Heart left ventricle (tissue), 16 donors: ENCODE measurements around the gene SPATC1L. TPM values are rescaled to one million over a fixed set of nuclear protein-coding genes. Genes with fewer than 3 reads are reported as not detected.

Source experiments
- ATAC-seq, 4 donors: fragments of 200-7000 bp; cut with Tn5 transposase; one replicate each; pipeline ENCODE4 v1.9.1; 2020 to 2022; ENCODE audit warnings: moderate library complexity in 4 of 4, mild to moderate bottlenecking in 3 of 4, moderate number of reproducible peaks in 1 of 4
- DNase-seq, 5 donors: peaks; one replicate each; pipeline ENCODE4 v3.0.0-alpha.2; 2020
- H3K27ac ChIP-seq, 12 donors: fragments of 200-600 bp; sonication (generic) in 4 of 12; one replicate each; pipeline versions ENCODE4 v1.5.0 to v1.8.0; 2016 to 2022; ENCODE audit warnings: mild to moderate bottlenecking in 2 of 12
- H3K27me3 ChIP-seq, 9 donors: fragments of 200-600 bp; sonication (generic) in 2 of 9; one replicate each; pipeline versions ENCODE4 v1.5.1 to v1.8.0; 2016 to 2022; ENCODE audit warnings: mild to moderate bottlenecking in 3 of 9
- H3K36me3 ChIP-seq, 9 donors: fragments of 200-600 bp; sonication (generic) in 2 of 9; one replicate each; pipeline versions ENCODE4 v1.5.0 to v1.8.0; 2018 to 2022; ENCODE audit warnings: mild to moderate bottlenecking in 2 of 9
- H3K4me1 ChIP-seq, 12 donors: fragments of 200-600 bp; sonication (generic) in 4 of 12; one replicate each; pipeline versions ENCODE4 v1.5.0 to v1.8.0; 2016 to 2022; ENCODE audit warnings: mild to moderate bottlenecking in 3 of 12
- H3K4me3 ChIP-seq, 12 donors: fragments of 200-600 bp; sonication (generic) in 4 of 12; one replicate each; pipeline versions ENCODE4 v1.5.0 to v1.8.0; 2017 to 2022; ENCODE audit warnings: mild to moderate bottlenecking in 9 of 12, moderate library complexity in 4 of 12
- H3K9me3 ChIP-seq, 12 donors: fragments of 200-600 bp; sonication (generic) in 4 of 12; one replicate each; pipeline versions ENCODE4 v1.5.0 to v1.8.0; 2016 to 2022; ENCODE audit warnings: mild to moderate bottlenecking in 1 of 12
- POLR2A ChIP-seq, 2 donors: fragments of 450-650 bp; IDR thresholded peaks; one replicate each; pipeline ENCODE4 v1.6.1; 2017; ENCODE audit warnings: antibody characterized with exemption in 2 of 2, mild to moderate bottlenecking in 2 of 2, moderate library complexity in 2 of 2
- WGBS, 4 donors: extraction: QIAGEN DNeasy Blood & Tissue Kit in 2 of 4; methylation state at CpG; one replicate each; pipeline versions ENCODE4 v1.1.5 to v1.1.7; 2013 to 2018; 5-methylcytosine and 5-hydroxymethylcytosine counted together
- intact Hi-C, 10 donors: fragments of 100-400 bp; cut with DNase I; formaldehyde crosslinking; loops; one replicate each; pipeline versions ENCODE4 v1.11.1 to v1.14.2; 2022
- polyA plus RNA-seq, 2 donors: library from polyadenylated mRNA; stranded (reverse); fragments of 200-250 nt; gene quantifications; one replicate each; pipeline ENCODE4 v1.2.3, GENCODE V29; 2013
- total RNA-seq, 9 donors: library from RNA; depleted of rRNA in 2 of 9; stranded (reverse); fragments of >200 nt in 2 of 9; fragmentation: NEBNext Ultra II Directional in 3 of 9; extraction: Animal tissue kit (Norgen Biotek cat#: 25700) in 3 of 9; gene quantifications; one replicate each; pipeline versions ENCODE4 v1.1.0 to v1.2.4, GENCODE V29; 2016 to 2023
- TF ChIP-seq, protein P1 (sequence below), 12 donors: fragments of 200-600 bp; sonication (generic) in 4 of 12; IDR thresholded peaks; one replicate each; pipeline versions ENCODE4 v1.5.0 to v1.8.0; 2018 to 2022; ENCODE audit warnings: antibody characterized with exemption in 12 of 12, mild to moderate bottlenecking in 5 of 12
- donor health status: ischemic (EF 13 %, LVEDD 7.1; RV severe dilation, severe dysfunction).
- donor health status: healthy with polysubstance abuse.
- donor health status: DM: no; HTN: yes; CAD: no.
- donor health status: DM: no; HTN: no; CAD: no.
- donor health status: ischemic (EF 25% LVEDD 6.9; RV normal size, moderate dysfunction).
- donor health status: ischemic (EF 25% LVEDD 5.7; RV mildly dilated, moderate dysfunction).
- donor health status: healthy.
- donor health status: DM: yes; HTN: yes; CAD: no.
- donor health status: ischemic (EF 35%, LVEDD 5.7; RV mildly dilated, moderate dysfunction).
- donor health status: nonischemic (EF 11% LVEDD 7.7; RV severe dilation, severe dysfunction).
- donor health status: DM: yes; HTN: yes; CAD: no.
- donor health status: PGD.
- donor health status: ischemic (EF 29% LVEDD 5.4; RV normal size, mild dysfunction).
- donor health status: nonischemic (EF 23%, LVEDD 6.1; RV moderate dilation, normal function).

The SPATC1L gene
- total and polyA plus RNA-seq, 11 donors, result 4.9 to 16.8 (median 10.6) TPM

DNA sequence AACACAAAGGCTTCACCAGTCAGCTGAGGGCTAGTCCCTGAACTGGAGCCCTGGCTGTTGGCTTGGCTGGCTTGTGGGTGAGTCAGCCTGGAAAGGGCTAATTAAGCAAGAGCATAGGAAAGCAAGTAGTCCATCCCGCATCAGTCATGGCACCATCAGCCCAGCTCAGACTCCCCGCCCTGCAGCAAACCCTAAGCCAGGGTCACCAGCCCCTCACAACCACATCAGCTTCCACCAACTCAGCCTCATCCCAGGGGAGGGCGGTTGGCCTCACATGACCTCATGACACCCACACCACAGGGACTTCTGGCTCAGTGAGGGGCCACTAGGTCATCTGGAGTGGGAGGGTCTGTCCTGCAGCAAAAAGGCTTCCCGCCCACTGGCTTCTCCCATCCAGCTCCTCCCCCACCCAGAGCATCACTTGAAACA is 7.0 kb upstream of the SPATC1L start:
- H3K27me3 ChIP-seq, result no peaks in the 10 kb centered on the region
- peaks cover 6 to 43% (median 20%) of the 10 kb centered on the region in 12 donors for H3K4me1 ChIP-seq
- no peak overlapping the region for H3K4me3 ChIP-seq
- DNase-seq (peak in 2 of 5 donors; percentile 62 to 66), ATAC-seq (peak in 2 of 4 donors; percentile 21 to 29)
- H3K9me3 ChIP-seq, result no peaks in the 10 kb centered on the region
- 78 to 97% (median 94%) methylated on average over 4 of the region's 4 CpGs for WGBS, 4 donors
- intact Hi-C loops, result no loop called here
- peaks cover 4 to 53% (median 41%) of the 10 kb centered on the region in 9 donors for H3K36me3 ChIP-seq
- peak overlapping the region in 4 of 12 donors; percentile 81 to 96 (median 90) for H3K27ac ChIP-seq
- no peak for TF ChIP-seq POLR2A (IDR thresholded peaks at IDR 0.05)
- TF ChIP-seq, protein P1, sequence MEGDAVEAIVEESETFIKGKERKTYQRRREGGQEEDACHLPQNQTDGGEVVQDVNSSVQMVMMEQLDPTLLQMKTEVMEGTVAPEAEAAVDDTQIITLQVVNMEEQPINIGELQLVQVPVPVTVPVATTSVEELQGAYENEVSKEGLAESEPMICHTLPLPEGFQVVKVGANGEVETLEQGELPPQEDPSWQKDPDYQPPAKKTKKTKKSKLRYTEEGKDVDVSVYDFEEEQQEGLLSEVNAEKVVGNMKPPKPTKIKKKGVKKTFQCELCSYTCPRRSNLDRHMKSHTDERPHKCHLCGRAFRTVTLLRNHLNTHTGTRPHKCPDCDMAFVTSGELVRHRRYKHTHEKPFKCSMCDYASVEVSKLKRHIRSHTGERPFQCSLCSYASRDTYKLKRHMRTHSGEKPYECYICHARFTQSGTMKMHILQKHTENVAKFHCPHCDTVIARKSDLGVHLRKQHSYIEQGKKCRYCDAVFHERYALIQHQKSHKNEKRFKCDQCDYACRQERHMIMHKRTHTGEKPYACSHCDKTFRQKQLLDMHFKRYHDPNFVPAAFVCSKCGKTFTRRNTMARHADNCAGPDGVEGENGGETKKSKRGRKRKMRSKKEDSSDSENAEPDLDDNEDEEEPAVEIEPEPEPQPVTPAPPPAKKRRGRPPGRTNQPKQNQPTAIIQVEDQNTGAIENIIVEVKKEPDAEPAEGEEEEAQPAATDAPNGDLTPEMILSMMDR (IDR thresholded peaks at IDR 0.05), result no peak

DNA sequence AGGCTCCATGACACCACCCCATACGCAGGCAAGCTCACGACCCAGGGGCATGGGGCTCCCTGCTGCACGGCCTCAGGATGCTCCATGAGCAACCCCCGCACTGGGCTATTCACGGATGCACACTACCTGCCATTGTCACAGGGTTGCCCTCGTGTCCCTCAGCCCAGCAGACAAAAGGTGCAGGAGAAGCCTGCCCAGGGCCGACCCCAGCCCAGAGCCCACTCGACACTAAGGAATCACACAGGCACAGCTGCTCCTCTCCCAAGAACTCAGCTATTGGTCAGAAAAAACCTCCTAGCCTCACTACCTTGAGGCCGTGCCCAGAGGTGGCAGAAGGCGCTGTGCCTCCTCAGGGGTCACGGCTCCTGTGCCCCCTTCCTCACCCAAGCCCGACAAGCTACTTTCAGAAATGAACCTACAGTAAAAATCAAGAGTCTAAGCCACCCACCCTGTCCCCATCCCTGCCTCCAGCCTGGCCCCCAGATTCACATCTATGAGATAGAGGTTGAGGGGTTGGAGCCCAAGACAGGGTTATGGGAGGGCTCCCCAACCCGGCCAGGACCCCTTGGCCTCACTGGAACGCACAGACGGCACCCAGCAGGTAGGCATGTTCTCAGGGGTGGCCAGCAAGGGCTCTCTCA is 6.4 kb upstream of the SPATC1L start:
- no peak for ATAC-seq
- DNase-seq, result peak in 1 of 5 donors; percentile 34
- H3K9me3 ChIP-seq, result no peaks in the 10 kb centered on the region
- 88 to 97% (median 94%) methylated on average over 10 to 15 of the region's 15 CpGs for WGBS, 4 donors
- peaks cover 6 to 43% (median 20%) of the 10 kb centered on the region in 12 donors for H3K4me1 ChIP-seq
- H3K4me3 ChIP-seq, result no peak overlapping the region
- TF ChIP-seq POLR2A (IDR thresholded peaks at IDR 0.05), result no peak
- TF ChIP-seq, protein P1 (IDR thresholded peaks at IDR 0.05), result no peak
- peak overlapping the region in 9 of 12 donors; percentile 29 to 96 (median 84) for H3K27ac ChIP-seq
- intact Hi-C loops, result no loop called here
- H3K27me3 ChIP-seq, result no peaks in the 10 kb centered on the region
- peaks cover 2 to 46% (median 35%) of the 10 kb centered on the region in 9 donors for H3K36me3 ChIP-seq

- TF ChIP-seq POLR2A (IDR thresholded peaks at IDR 0.05), result no peak
- TF ChIP-seq, protein P1 (IDR thresholded peaks at IDR 0.05), result no peak
- Histone ChIP-seq H3K4me3 (no peak overlapping the region), H3K27ac (peak overlapping the region; percentile 68 to 96 (median 85)), H3K27me3 (no peaks in the 10 kb centered on the region), H3K4me1 (peaks cover 6 to 43% (median 23%) of the 10 kb centered on the region in 12 donors), H3K36me3 (peaks cover 0 to 41% (median 29%) of the 10 kb centered on the region in 9 donors), H3K9me3 (no peaks in the 10 kb centered on the region)
- ATAC-seq, result peak in 1 of 4 donors; percentile 4
- intact Hi-C loops, result loop anchor here in 4 of 10 donors (2.0 to 5.0 kb wide), 3 partner anchors 32 to 39 kb away; partner anchors contain the start of gene LSS (in 2 of the 4)
- WGBS, 4 donors, result 96 to 97% (median 97%) methylated on average over 6 to 14 of the region's 14 CpGs
- DNase-seq, result peak in 1 of 5 donors; percentile 49
Measured at GRCh38 chr21:46189959-46190490, 5.8 kb upstream of the SPATC1L start.
